WI38 (cell line): ENCODE results near the gene POLG.

Experiments
- H3K4me3 ChIP-seq: 2 replicates; pipeline ENCODE4 v1.5.1; 2011; ENCODE audit warnings: low read depth, mild to moderate bottlenecking, control low read depth, low read length
- TF ChIP-seq, protein P1 (sequence below): IDR thresholded peaks from 2 replicates; pipeline ENCODE4 v1.5.1; 2012; ENCODE audit warnings: low read depth, mild to moderate bottlenecking, control low read depth, low read length

POLG gene

DNA sequence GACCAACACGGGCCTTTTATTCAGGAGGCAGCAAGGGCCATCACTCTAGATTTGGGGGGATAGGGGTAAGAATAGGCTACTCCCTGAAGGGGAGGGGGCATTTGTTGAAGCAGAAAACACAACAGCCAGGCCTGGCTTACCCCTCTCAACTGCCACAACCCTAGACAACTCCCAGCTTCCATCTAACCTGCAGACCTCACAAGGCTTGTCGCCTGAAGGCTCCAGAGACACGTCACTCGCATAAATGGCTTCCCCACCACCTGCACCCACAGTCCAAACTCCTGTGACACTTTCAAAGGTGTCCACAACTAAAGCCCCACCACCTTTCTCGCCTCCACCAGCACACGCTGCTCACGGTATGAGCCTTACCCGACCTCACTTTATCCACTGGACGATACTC is 14.9 kb downstream of the POLG start:
- H3K4me3 ChIP-seq = no peak overlapping the region
- TF ChIP-seq, protein P1, sequence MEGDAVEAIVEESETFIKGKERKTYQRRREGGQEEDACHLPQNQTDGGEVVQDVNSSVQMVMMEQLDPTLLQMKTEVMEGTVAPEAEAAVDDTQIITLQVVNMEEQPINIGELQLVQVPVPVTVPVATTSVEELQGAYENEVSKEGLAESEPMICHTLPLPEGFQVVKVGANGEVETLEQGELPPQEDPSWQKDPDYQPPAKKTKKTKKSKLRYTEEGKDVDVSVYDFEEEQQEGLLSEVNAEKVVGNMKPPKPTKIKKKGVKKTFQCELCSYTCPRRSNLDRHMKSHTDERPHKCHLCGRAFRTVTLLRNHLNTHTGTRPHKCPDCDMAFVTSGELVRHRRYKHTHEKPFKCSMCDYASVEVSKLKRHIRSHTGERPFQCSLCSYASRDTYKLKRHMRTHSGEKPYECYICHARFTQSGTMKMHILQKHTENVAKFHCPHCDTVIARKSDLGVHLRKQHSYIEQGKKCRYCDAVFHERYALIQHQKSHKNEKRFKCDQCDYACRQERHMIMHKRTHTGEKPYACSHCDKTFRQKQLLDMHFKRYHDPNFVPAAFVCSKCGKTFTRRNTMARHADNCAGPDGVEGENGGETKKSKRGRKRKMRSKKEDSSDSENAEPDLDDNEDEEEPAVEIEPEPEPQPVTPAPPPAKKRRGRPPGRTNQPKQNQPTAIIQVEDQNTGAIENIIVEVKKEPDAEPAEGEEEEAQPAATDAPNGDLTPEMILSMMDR = no peak

DNA sequence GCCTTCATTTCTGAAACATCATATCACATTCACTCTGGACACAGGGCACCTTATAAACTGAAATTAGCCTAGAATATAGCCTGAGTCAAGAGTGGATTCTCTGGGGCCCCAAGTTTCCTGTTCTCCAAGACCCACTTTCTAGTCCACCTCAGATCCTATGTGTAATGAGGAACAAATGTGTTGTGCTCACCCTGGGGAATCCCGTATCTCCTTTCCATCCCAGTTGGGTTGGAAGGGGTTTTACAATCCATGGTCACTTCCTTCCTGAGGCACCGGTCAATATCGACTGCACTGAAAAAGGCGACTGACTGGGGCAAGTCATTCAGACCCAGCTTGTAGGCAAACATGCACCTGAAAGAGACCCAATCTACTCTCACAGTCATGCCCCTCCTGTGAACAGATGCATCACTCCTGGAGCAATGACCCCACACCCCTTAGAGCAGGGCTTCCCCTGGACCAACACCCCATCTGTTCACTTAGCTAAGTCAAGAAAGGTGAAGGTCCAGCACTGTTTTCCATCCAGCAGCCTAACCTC is 17.4 kb downstream of the POLG start:
- TF ChIP-seq, protein P1 = no peak
- no peak overlapping the region for H3K4me3 ChIP-seq

DNA sequence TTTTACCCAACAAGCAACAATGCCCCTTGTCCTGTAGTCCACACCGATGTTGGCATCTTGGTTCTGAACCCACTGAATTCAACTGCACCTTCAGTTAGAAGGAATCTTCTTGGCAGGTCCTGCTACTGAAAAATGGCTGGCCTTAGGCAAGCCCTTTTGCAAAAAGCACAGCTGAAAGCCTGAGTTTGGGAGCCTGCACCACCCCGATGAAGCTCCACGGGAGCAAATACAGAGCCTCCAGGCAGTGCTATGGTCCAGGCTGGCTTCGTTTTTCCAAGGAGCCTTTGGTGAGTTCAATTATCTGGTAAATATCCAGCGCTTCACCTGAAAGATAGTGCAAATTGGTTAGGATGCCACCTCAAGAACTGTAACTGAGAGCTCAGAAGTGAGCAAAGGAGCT is 18.1 kb downstream of the POLG start:
- TF ChIP-seq, protein P1 = no peak
- no peak overlapping the region for H3K4me3 ChIP-seq

DNA sequence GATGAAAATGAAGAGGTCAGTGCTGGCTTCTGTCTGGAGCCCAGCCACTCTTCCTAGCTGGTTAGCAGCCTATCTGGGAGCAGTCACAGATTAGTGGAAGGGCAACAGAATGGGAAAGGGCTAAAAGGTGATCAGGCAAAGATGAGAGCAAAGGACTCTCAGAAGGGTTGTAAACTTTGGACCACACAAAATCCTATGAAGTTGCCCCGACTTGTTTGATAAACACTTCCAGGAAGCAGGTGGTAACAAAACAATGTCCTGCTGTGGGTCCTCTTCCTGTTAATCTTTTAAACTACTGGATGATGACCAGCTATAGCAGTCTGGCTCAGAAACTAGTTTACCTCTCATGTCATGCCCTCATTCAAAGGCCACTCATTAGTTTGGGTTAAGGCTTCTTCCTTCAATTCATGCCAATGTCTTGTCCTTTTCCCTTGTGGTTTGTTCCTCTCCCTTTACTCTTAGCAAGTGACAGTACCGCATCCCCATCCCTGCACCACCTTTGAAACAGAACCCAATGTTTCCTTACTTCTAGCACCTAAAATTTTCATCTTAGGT is 19.2 kb downstream of the POLG start:
- TF ChIP-seq, protein P1 = no peak
- no peak overlapping the region for H3K4me3 ChIP-seq

DNA sequence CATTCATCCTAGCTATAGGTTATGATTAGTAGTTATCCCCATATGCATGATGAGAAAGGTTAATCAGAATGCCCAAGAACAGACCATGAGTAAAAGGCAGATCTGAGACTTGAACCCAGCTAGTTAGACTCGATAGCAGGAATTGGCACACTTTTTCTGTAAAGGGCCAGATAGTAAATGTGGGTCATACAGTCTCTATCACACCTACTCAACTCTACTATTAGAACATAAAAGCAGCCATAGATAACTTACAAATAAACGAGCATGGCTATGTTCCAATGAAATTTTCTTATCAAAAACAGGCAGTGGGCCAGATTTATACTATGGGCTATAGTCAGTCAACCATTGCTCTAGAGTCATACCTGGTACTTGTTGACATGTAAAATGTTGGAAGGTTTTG is 24.6 kb downstream of the POLG start:
- TF ChIP-seq, protein P1 = no peak
- H3K4me3 ChIP-seq = no peak overlapping the region

DNA sequence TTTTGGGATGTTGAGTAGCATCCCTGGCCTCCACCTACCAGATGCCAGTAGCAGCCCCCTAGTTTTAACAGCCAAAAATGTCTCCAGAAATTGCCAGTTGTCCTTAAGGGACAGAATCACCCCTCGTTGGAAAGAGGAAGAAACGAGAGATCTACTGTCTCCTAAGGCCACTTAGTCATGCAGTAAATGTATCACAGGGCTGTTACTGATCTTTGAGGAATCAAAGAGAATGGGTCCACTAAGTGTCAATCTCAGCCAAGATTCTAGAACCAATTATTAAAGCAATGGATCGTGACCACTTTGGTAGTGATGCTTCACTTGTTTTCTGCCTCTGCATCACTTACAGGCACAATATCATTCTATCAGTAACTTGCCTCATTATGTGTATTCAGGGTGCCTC is 26.4 kb downstream of the POLG start:
- TF ChIP-seq, protein P1 = no peak
- no peak overlapping the region for H3K4me3 ChIP-seq

DNA sequence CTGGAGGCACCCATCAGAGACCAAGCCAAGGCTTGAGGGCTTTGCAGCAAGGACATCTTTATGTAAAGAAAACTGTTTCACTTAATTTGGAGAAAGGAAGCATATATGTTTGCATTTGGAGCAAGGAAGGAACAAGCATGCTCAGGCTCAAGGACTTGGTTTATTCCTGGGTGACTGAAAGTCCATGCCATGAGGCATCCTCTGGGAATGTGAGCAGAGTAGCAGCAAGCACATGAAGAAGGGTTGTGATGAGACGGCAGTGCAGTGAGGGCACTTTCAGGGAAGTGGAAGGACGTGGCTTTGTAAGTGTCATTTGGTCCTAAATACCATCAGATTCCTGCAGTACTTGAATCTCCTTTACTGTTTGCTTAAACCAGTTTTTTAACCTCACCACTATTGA is 26.8 kb downstream of the POLG start:
- no peak overlapping the region for H3K4me3 ChIP-seq

More for the DNA sequence above, 26.8 kb downstream of the POLG start:
- TF ChIP-seq, protein P1 = no peak
